ENCODE data around the gene NUP188.

Gene NUP188

DNA sequence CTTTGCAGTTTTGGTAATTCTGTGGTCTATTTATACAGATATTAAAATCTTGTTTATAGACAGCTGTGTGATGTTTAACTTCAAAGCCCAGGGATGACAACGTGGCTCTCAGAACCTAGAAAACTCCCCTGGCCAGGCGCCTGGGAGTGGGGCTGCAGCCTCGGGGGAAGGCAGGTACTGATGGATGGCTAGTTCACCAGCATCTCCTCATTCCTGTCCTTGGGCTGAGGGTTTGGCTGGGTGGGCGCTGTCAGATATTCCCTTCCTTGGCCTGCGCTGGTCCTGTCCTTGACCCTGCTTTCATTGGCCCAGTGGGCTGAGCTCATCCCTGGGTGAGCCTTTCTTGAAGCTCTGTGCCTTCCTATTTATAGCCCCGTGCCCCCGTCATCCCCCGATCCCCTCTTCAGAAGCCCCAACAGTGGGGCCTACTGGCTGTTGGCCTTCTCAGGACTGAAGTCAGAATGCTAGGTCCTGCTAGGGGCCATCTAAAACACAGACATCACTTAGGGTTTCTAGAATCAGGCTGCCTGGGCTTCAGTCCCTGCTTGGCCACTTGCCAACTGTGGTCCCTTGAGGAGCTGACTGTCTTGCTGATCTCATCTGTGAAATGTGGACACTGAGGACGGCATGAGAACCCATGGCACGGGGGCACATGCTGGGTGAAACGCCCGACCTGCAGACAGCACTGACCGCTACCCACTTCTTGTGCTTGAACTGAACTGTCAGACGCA, 59.7 kb downstream of the NUP188 start:
- DNase-seq, result no peak

DNA sequence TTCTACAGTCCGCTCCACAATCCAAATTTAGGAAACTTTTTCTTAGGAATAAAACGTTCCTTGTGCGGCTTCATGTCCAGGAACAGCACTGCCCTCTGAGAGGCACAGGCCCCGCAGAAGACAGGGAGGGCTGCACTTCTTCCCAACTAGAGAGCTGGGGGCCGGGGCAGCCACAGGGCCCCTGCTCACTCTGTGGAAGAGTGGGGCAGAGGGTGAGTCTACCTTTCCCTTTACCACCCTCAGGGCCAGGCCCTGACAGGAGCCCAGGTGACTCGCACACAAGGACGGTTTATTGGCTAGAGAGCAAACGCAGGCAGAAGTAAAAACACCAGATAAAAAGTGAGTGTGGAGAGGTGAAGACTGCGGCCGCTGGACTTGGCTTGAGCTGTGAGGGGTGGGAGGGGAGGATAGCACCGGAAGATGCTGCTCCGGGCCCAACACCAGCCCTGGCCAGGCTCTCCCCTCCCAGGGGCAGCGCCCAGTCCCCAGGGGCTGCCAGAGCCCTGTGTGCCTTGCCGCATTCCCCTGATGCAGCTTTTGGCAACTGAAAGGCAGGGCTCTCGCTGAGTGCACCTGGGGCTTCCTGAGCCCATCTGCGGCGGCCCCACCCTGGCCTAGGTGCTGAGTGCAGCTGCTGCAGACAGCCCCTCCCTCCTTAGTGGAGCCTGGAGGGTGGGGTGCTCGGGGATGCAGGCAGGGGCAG, 60.4 kb downstream of the NUP188 start:
- no peak for DNase-seq

DNA sequence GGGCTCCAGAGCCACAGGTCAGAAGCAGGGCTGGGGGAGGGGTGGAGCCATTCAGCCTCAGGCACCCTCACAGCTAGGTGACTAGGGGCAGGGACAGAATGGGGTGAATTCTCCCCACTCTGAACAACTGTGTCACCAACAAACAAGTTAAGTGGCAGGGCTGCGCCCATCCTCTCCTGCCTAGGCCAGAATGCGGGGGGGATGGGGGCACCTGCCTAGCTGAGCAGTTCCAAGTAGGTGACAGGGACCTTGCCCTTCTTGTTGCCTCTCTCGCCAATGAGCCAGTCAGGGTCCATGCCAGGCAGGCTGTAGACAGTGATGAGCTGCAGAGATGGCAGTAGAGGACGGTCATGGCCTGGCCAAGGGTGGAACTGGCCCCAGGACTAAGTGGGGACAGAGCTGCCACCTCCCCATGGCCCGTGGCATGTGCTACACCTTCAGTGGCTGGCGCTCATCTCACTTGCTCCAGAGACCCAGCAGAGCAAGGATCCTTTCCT, 61.0 kb downstream of the NUP188 start:
- no peak for DNase-seq

DNA sequence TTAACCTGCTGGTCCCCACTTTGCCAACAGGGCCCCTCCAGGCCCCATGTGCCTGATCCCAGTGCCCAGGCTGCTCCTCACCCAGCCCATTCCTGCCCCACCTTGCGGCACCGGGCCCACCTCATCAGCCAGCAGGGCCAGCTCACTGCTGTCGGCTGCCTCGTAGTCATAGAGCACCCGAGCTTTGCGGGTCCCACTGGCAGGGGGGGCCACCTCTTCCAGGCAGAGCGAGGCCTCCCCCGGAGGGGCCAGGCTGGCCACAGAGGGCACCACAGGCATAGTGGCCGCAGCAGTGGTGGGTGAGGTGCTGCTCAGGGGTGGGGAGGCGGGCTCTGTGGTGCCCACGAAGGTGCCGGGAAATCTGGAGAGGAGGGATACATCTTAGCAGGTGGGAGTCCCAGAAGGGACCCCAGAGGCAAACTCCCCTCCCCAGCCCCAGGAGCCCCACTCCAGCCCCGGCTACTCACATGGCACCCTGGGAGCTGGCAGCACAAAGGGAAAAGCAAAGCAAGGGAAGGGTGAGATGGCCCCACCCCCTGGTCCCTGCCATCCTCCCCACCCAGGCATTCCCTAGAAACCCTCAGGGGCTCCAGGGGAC, 61.6 kb downstream of the NUP188 start:
- DNase-seq, result no peak

DNA sequence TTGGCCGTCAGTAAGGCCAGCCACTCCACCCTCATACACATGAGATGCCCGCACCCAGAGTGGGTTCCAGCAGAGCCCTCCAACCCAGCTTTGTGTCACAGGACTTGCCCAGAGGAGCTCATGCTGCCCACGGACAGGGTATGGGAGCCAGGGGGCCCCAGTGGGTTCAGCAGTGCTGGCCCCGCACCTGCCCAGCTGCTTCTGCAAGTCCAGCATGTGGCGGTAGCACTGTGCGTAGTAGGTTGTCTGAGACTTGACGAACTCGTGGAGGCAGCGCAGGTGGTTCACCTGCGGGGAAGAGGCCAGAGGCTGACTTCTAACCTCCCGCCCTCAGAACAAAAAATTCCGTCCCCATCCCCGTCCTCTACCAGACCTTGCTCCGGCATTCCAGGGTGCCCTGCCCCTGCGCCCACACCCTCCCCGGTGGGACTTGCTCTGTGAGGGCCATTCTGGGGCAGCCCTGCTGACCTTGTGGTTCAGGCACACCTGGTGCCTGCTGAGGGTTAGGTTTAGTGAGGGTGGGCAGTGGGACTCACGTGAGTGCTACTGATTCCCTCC, 62.2 kb downstream of the NUP188 start:
- no peak for DNase-seq

DNA sequence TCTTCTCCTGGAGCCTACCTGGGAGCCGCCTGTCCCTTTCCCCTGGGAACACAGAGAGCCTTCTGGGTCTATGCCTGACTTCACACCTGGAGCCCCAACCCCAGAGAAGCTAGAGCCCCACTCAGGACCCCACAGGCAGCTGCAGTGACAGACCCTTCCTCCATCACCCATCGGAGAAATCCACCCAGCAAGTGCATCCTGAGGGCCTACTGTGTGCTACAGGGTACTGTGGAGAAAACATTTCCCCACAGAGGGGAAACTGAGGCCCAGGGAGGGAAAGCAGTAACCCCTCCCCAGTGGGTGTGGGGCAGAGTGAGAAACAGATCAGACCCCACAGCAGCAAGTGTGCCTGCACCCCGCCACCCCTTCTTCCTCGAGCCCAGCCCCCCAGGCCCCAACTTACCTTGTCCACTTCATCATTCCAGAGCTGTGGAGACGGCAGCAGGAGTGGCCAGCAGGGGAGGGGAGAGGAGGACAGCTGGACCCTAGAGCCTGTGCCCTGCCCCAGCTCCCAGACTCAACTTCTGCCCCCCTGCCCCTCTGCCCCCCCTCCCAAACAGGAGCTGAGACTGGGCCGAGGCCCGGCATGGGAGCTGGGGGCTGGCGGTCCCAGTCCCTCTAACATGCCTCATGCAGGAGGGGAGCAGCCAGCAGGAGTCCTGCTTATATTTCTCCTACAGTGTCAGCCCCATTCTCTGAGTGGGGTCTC, 62.9 kb downstream of the NUP188 start:
- DNase-seq, result no peak

DNA sequence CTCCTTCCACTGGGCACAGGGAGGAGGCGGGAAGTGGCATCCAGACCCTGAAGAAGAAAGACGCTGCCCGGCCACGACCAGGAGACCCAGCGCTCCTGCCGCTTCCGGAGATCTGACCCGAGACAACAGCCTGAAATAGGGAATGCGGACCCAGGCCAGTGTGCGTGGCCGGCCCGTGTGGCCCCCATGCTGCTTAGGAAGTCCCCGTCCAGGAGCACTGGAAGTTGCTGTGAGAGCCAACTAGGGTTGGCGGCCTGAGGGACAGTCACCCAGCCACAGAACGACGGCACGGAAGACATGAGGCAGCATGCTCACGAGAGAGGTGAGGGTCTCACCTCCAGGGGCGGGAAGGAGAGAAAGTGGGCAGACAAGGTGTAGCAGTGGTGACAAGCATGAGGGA, 63.7 kb downstream of the NUP188 start:
- DNase-seq, result no peak

DNA sequence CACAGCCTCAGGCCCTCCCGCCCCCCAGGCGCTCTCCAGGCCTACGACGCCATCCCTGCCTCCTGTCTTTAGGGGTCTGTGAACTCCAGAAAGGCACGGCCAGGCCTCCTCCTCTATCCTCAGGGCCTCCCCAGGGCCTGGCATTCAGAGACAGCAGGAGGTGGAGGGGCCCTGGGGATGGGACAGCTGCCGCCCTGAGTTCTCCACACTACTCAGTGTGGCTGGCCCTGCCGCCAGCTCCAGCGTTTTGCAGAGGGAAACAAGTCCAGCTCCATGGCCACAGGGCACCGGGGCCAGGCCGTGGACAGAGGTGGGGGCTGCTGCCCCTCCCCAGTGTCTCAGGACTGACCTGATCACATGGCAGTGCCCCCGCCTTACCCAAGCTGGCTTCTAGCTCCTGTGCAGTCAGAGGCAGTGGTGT, 64.3 kb downstream of the NUP188 start:
- no peak for DNase-seq

DNA sequence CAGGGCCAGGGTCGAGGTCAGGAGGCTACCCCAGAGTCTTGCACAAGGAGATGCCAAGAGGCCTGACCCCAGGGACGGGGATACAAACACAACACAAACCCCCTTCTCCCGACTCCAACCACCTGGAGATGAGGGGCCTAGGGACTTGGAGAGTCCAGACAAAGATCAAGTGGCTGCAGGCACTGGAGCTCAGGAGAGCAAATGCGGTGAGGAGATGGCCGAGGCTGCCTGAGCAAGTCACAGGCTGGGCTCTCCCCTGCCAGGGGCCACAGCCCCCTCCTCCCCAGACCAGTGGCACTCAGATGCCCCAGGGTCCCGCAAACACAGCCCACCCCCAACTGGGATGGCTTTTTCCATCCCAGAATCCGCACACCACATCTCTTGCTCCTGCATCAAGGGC, 64.8 kb downstream of the NUP188 start:
- DNase-seq, result no peak

DNA sequence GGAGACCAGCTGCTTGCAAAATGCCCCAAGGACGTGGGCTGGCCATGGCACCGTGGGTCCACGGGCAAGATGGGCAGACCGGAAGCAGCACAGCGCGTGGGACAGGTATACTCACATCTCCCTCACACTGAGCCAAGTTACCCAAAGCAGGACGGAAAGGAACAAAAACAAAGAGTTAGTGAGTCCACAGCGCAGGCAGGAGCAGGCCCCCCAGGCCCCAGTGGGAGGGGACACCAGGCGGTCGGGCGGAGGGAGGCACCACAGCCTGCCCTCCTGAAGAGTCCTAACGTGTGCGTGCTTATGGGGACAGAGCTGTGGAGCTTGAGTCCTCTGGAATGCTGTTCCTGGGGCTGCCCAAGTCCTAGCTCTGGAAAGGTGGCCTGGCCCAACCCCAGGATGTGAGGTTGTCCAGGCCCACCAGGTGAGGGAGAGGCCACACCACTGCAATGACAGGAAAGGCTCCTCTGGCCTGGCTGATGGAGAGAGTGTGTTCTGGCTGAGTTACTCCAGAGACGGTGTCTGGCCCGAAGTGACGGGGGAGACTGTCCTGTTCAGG, 65.5 kb downstream of the NUP188 start:
- no peak for DNase-seq

DNA sequence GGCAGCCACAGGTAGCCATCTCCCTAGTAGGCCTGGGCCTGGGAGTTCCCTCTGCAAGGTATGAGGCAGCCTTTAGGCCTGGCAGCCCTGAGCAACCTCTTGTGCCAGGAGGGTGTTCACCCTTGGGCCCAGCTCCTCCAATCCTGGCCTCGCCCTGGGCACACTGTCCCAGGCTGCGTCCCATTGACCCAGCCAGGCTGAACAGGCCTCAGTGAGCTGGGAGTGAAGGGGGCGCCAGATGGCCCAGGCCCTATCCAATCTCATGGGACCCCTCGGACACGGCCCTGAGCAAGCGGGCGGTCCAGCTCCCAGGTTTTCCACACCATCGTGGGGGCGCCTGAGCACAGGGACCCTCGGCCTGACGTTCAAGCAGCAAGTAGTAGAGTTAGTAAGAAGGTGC, 66.2 kb downstream of the NUP188 start:
- DNase-seq, result no peak

DNA sequence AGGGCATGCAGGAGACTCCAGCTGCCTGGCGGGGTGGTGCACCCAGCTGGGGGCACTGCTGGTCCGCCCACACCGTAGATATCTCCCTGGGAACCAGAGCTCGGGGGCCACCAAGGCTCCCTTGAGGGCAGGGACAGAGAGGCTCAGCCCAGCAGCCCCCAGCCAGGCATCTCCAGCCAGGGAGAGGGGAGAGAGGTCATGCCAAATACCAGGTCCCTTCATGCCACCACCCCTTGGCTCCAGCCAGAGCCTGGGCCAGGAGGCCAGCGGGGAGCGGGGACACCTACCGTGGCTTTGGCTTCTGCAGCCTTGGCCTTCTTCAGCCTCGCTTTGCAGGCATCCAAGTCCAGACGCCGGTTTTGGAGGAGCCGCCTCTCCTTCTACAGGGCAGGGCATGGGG, 66.6 kb downstream of the NUP188 start:
- DNase-seq, result no peak

DNA sequence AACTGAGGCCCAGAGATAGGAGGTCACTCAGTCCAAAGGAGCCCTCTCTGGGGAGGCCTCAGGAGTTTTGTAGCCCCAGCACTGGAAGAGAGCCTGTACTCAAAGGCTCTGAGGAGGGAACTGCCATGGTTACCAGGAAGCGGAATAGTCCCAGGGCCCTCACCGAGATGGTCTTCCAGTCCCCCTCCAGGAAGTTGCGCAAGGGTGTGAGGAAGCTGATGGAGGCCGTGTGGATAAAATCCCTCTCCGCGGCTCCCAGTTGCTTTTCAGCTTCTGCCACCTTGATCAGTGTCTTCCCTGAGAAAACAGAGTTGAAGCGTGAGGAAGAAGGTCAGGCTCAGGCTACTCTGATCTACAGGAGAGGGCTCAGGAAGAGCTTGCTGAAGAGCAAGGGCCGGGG, 67.1 kb downstream of the NUP188 start:
- no peak for DNase-seq

DNA sequence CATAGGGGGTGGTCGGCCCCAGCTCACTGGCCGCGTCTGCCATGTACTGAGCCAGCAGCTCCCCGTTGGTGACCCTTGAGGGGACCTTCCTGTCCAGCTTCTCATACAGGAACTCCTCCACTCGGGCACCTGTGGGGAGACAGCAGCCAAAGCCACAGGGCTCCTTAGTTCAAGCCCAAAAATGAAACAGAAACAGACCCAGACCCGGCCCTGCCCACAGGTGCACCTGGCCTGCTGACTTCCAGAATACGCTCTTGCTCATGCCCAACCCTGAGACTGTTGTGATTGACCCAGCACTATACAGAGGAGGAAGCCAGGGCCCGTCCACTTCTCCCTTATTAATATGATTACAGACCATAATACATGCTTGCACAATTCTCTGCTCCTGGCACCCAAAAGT, 73.6 kb downstream of the NUP188 start:
- no peak for DNase-seq

DNA sequence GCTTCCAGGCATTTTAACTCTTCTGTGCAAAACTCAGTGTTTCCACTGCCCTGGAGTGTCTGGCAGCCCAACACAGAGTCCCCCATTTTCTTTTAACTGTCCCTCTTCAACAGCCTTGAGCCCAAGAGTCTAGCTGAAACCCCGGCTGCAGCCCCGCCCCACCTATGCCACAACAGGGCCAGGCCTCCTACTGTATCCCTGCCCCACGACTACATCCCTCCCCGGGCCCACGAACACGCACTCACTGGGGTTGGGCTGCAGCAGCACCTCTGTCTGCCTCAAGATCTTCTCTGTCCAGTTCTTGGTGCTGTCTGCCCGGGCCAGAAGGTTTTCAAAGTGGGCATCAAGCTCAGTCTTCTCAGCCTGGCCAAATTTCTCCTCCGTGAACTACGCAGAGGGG, 74.5 kb downstream of the NUP188 start:
- no peak for DNase-seq

DNA sequence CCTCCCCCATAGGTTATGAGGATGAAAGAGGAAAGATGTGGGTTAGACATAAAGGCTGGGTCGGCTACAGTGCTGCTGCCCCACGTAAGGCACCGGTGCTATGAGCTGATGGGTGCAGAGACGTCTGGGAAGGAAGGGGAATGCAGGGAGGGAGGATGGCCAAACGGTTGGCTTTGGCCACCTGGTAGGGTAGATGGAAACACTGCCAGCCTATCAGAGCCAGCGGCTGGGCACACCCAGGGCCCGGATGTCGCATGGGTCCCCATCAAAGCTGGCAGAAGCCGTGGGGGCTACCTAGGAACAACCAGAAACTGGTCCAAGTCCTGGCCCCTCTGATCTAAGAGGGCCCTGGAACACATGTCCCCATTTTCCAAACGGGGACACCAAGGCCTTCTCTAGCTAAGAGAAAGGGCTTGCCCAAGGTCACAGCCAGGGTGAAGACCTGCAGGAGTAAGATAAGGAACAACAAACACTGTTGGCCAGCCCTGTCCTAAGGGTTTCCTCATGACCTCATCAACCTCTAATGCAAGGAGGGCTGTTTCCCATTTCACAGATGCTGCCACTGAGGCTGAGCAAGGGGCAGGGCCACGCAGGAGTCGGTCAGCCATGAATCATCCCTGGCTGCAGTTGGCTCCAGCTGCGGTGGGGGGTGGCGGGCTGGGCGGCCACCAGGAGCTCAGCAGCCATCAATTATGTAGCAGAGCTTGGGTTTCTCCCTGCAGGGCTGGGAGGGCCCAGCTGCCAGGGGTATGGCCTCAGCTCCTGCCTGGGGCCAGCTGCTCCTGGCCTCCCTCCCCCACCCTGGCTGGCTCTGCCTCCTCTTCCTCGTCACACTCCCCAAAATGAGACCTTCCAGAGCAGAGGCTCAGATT, 75.8 kb downstream of the NUP188 start:
- no peak for DNase-seq

DNA sequence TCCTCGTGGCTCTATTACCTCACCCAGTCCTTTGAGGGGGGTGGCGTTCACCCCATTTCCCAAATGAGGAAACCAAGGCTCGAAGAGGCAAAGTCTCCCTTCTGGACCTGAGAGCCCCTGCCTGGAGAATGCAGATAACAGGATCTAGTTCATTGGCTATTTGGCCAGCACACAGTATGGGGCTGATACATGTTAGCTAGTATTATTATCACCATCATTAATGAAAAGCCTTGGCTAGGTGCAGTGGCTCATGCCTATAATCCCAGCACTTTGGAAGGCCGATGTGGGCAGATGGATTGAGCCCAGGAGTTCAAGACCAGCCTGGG, 76.4 kb downstream of the NUP188 start:
- no peak for DNase-seq

DNA sequence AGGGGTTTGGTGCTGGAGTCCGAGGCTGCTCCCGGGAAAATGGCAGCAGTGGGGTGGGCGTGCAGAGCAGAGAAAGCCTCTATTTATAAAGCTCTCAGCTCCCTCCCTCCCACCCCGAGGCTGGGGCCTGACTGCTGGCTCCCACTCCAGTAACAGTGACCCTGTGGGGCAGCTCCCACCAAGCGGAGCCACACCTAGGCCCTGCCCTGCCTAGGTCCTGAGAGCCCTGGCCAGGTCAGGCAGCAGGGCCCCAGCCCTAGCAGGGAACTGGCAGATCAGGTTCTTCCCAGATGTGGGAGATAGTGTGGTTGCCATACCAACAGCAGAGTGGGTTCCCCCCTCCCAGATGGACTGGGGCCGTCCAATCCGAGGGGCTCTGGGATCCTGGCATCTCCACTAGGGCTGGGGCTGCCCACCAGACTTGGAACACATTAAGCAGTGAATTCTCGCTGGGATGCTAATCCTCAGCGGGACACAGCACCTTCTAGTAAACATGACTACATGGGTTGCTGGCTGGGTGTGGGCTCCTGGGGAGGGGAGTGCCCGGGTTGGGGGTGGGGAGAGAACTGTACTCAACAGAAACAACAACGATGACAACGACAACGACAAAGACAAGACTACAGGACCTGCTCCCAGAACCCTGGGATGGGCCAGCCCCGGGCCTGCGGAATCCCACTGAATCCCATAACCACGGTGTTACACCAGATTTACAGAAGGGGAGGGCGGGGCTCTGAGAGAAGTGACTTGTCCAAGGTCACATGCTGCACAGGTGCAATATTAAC, 79.1 kb downstream of the NUP188 start:
- no peak for DNase-seq

DNA sequence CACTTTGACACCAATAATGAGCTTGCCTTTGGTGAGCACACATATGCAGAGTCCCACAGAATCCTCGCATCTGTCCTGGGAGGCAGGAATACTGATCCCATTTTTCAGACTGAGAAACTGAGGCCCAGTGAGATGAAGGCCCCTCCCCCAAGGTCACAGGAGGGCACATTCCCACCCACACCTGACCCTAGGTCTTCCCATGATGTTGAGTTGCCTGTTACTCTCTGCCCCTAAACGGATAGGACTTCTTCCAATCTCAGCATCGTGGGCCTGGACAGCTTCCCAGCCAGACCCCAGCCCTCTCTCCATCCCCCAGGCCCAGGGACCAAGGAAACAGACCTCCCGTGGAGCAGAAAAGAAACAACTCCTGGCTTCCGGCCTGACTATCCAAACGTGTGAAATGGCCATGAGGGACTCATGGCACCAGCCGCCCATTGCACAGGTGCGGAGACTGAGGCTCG, 79.8 kb downstream of the NUP188 start:
- DNase-seq, result no peak

DNA sequence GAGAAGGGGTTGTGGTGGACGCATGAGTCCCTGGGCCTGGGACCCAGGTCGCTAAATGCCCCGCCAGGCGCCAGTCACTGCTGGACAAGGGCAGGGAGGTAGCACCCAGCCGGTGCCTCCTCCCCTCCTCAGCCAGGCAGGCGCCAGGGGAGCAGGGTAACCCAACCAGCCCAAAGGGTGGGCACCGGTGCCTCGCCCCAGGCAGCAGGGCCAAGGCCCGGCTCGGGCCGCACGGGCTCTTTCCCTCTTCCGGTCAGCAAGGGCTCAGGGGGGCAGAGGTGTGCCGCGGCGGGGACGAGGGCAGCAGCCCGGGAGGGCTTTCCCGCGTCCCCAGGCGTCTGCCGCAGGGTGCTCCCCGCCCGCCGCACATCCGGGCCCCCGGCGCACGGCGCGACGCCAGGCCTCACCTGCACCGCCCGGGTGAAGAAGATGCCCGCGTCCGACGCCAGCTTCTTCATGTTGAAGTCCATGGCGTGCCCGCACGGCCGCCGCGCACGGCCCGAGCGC, 80.2 kb downstream of the NUP188 start:
- peak; percentile 84 for DNase-seq
